NCI-H1105 treated with DMSO at 0.1 percent for 48 hours (cell line): ENCODE data around the gene NR3C2.
A peak's percentile ranks its signal among the peaks of the same experiment; 100 is the strongest.

ENCODE experiments used
- DNase-seq: peaks from one replicate; lab custom pipeline; 2025; lab: John Stamatoyannopoulos, UW

NR3C2 gene

GRCh38 chr4:148435654-148436406, 6.4 kb downstream of the NR3C2 start:
- DNase-seq: no peak

GRCh38 chr4:148434075-148434773, 8.0 kb downstream of the NR3C2 start:
- DNase-seq: no peak

- no peak for DNase-seq
Measured at GRCh38 chr4:148431401-148431800, 10.8 kb downstream of the NR3C2 start.

- DNase-seq: no peak
Measured at GRCh38 chr4:148430854-148431253, 11.4 kb downstream of the NR3C2 start.

- no peak for DNase-seq
Measured at GRCh38 chr4:148429206-148429605, 13.0 kb downstream of the NR3C2 start.

- DNase-seq: no peak
Measured at GRCh38 chr4:148426643-148427042, 15.6 kb downstream of the NR3C2 start.

- DNase-seq: no peak
Measured at GRCh38 chr4:148425327-148426110, 16.7 kb downstream of the NR3C2 start.

GRCh38 chr4:148420397-148420796, 21.8 kb downstream of the NR3C2 start:
- no peak for DNase-seq

GRCh38 chr4:148415500-148415899, 26.7 kb downstream of the NR3C2 start:
- no peak for DNase-seq

GRCh38 chr4:148412460-148412994, 29.7 kb downstream of the NR3C2 start:
- DNase-seq: no peak

GRCh38 chr4:148405161-148405893, 36.9 kb downstream of the NR3C2 start:
- DNase-seq: no peak

GRCh38 chr4:148398988-148399387, 43.2 kb downstream of the NR3C2 start:
- DNase-seq: no peak

- no peak for DNase-seq
Measured at GRCh38 chr4:148397771-148398170, 44.4 kb downstream of the NR3C2 start.

- DNase-seq: no peak
Measured at GRCh38 chr4:148396986-148397673, 45.1 kb downstream of the NR3C2 start.

GRCh38 chr4:148395771-148396170, 46.4 kb downstream of the NR3C2 start:
- no peak for DNase-seq

GRCh38 chr4:148391056-148391455, 51.2 kb downstream of the NR3C2 start:
- DNase-seq: no peak

GRCh38 chr4:148390311-148390710, 51.9 kb downstream of the NR3C2 start:
- no peak for DNase-seq

- DNase-seq: no peak
Measured at GRCh38 chr4:148380291-148380690, 61.9 kb downstream of the NR3C2 start.

- peak; percentile 75 for DNase-seq
Measured at GRCh38 chr4:148376151-148376550, 66.1 kb downstream of the NR3C2 start.

- DNase-seq: no peak
Measured at GRCh38 chr4:148375584-148375983, 66.6 kb downstream of the NR3C2 start.

- DNase-seq: no peak
Measured at GRCh38 chr4:148373093-148373492, 69.1 kb downstream of the NR3C2 start.
